HG03354 (cell line): Measurements from ENCODE around the gene HSPA6.
"Not testable (repeated sequence)": the region's sequence is repeated elsewhere in the genome, so short reads cannot be mapped to it uniquely, and the experiment has no call there.

Experiments used
- ATAC-seq: cut with Tn5 transposase; IDR thresholded peaks from one replicate; pipeline ENCODE4 v1.9.1; 2021; ENCODE audit warnings: mild to moderate bottlenecking; ENCODE audit not compliant: unreplicated experiment, poor library complexity, severe bottlenecking

The HSPA6 gene

DNA sequence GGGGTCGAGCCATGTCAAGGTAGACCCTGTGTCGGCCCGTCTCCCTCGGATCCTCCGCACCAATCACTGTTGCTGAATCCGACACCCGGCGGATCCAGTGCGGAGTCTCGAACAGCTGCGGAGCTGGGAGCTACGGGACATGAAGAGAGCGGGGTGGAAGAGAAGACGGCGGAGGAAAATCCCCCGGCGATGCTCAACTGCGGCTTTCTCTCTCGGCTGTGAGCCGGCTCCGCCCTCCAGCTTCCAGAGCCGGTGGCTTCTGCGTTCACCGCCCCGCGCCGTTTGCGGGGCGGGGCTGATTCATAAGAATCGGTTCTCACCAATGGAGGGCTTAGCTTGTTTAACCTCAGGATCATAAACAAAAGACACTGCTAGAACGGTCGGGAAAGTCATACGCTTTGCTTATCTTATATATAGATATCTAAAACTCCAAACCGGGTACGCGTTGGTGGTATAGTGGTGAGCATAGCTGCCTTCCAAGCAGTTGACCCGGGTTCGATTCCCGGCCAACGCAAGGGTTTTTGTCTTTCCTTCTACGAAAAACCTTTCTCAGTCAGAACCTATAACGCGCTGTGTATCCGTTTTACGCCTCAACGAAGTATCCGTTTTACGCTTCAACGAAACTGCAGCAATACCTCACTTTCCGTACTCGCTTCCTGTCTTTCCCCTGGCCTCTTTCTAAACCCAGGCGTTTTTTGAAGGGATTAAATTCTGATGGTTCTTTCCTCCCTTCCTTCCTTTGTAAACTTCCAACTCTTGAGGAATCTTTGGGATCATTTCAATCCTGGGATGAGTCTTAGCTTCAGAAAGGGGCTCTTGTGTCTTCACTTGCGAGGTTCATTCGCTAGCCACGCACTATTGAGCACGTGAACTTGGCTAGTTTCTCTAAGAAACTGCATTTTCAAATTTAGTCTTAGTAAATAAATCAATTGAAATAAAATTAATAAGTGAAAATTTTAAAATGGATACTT lies 6.6 kb downstream of the HSPA6 start:
- peak; percentile 73 for ATAC-seq

GRCh38 chr1:161531986-161532643 lies 7.8 kb downstream of the HSPA6 start:
- ATAC-seq = no peak

- ATAC-seq = not testable (repeated sequence)
Observed at GRCh38 chr1:161532644-161533567, 8.6 kb downstream of the HSPA6 start.

DNA sequence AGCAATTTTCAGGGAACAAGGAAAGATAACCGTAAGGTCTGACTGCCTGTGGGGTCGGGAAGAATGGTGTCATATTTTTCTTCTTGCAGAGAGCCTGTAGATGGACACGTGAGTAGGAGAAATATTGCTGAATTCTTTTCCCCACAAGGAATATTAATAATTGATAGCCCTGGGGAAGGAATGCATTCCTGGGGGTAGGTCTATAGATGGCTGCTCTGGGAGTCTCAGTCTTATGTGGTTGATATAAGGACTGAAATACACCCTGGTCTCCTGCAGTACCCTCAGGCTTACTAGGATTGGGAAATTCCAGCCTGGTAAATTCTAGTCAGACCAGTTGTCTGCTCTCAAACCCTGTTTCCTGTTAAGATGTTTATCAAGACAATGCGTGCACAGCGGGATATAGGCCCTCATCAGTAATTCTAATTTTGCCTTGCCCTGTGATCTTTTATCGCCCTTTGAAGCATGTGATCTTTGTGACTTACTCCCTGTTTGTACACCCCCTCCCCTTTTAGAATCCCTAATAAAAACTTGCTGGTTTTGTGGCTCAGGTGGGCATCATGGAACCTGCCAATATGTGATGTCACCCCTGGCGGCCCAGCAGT lies 12.8 kb downstream of the HSPA6 start:
- ATAC-seq = not testable (repeated sequence)

DNA sequence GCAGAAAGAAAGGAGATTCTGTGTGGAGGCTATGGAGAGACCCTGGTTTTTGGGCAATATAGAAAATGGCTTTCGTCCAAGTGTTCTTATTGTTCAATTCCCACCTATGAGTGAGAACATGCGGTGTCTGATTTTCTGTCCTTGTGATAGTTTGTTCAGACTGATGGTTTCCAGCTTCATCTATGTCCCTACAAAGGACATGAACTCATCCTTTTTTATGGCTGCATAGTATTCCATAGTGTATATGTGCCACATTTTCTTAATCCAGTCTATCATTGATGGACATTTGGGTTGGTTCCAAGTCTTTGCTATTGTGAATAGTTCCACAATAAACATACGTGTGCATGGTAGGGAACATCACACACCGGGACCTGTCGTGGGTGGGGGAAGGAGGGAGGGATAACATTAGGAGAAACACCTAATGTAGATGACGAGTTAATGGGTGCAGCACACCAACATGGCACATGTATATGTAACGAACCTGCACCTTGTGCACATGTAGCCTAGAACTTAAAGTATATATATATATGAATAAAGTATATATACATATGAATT lies 14.7 kb downstream of the HSPA6 start:
- ATAC-seq = not testable (repeated sequence)

DNA sequence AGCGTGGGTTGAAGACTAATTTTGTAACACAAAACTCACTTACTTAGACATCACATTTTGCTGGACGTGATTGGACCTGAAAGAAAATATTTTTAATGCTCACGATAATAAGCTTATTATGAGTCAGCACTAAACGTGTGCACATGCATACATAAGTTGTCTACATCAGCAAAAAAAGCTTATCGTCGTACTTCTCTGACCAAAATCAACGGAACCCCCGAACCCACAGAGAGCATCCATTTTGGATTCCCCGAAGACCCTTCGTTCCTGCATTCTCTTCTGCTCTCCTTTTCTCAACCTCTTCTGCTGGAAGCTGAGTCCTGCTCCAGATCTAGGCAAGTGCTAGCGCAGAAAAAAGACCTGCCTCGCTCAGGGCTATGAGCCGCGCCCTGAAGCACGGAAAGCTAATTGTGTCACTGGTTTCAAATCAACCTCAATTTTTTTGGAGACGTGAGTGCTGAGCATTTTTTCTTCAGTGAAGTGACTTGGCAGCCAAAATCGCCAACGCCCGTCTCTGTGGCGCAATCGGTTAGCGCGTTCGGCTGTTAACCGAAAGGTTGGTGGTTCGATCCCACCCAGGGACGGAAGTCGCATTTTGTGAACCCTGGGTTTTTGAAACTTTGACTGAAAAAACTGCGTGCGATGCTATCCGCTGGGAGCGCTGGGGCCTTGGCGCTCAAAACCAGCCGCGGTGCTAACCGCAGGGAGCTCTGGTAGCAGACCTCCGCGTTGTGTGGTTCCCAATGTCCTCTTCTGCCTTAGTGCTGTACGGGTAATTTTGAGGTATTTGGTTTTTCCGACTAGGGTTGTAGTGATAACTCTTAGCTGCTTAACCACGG lies 15.6 kb downstream of the HSPA6 start:
- ATAC-seq = peak; percentile 58

DNA sequence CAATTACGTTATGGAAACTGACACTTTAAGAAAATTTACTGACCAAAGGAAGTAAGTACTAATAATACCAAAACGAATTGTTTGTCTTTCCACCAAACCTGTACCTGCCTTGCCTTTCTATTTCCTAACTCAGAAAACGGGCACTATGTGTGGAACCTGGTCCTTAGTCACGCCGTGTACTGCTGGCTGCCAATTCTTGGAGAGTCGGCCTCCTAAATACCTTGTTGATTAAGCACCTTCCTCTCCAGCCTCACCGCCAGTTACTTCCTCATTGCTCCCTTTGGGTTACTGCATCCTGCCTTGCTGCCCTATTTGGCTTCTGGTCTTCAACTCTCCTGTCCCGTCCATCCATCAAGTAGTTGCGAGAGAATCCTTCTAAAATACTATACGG lies 16.2 kb downstream of the HSPA6 start:
- not testable (repeated sequence) for ATAC-seq

- ATAC-seq = peak; percentile 64
Observed at GRCh38 chr1:161542091-161542559, 17.8 kb downstream of the HSPA6 start.

- not testable (repeated sequence) for ATAC-seq
Observed at GRCh38 chr1:161543125-161543524, 18.8 kb downstream of the HSPA6 start.

GRCh38 chr1:161545005-161545731 lies 20.8 kb downstream of the HSPA6 start:
- not testable (repeated sequence) for ATAC-seq

GRCh38 chr1:161547995-161548741 lies 23.8 kb downstream of the HSPA6 start:
- not testable (repeated sequence) for ATAC-seq

GRCh38 chr1:161548749-161549406 lies 24.5 kb downstream of the HSPA6 start:
- ATAC-seq = not testable (repeated sequence)

DNA sequence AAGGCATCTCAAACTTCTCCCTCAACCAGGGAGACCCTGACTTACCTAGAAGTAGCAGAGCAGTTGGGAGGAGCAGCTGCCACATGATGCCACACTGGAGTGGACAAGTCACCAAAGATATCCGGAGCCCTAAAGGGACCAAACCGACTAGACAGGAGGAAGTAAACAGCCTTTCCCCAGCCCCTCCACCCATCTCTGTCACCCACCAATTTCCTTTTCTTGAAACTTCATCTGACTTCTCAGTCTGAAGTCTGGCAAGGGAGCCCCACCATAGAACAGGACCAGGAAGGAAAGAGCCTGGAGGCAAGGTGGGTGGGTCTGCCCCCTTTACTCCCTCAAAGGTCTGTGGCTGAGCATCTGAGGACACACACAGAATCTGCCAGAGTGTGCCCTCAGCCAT lies 25.3 kb downstream of the HSPA6 start, which contains the start of gene FCGR3A:
FCGR3A (minus strand) TSS at position 167 of the 400 bp plus-strand sequence; CDS start at position 85, 82 bp downstream.
- ATAC-seq = no peak

DNA sequence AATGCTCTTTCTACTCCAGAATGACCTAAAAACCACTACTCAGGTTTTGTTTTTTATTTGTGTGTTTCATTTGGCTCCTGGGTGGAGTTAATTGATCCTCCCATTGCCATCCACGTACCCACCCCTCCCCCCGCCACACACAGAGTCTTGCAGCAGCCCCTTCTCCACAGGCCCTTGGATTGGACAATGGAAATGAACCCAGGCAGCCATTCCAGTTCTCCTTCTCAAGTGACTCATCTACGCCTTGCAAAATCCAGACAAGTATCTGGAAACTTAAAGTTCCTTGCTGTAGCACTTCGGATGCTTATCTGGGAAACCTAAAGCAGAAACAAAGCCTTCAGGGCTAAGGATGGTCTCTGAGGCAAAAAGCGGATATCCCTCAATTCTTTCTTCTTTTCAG lies 26.6 kb downstream of the HSPA6 start:
- ATAC-seq = not testable (repeated sequence)

DNA sequence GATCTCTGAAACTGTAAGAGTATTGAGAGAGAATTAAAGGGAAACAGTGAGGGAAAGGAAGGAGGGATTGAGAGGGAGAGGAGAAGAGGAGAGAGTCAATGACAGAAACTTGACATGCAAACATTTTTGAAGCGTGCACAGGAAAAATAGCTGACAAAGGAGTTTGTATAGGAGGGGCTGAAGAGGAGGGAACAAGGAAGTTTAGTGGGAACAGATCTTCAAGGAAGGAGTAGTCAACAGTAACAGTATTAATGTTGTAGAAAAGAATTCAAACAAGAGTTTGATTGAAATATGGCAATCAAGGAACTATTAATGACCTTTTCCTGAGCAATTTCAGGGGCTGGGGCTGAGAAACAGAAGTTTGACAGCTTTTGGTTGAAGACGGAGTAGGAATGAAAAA lies 29.3 kb downstream of the HSPA6 start:
- not testable (repeated sequence) for ATAC-seq

GRCh38 chr1:161554340-161554739 lies 30.0 kb downstream of the HSPA6 start:
- ATAC-seq = not testable (repeated sequence)
